Astrocyte (in vitro differentiated cells and primary cell): Measurements from ENCODE around the gene EMC1.
"Not testable (repeated sequence)": the region's sequence is repeated elsewhere in the genome, so short reads cannot be mapped to it uniquely, and the experiment has no call there.

Experiments
- EZH2 ChIP-seq: IDR thresholded peaks from 2 replicates; pipeline ENCODE4 v1.6.1; 2012; ENCODE audit warnings: mild to moderate bottlenecking, low read length, inconsistent platforms; ENCODE audit not compliant: insufficient read depth
- TF ChIP-seq, protein P1 (sequence below): IDR thresholded peaks from 2 replicates; pipeline ENCODE4 v1.5.1; 2011; ENCODE audit warnings: low read depth, mild to moderate bottlenecking, inconsistent platforms, low read length, moderate library complexity; ENCODE audit not compliant: insufficient read depth

DNA sequence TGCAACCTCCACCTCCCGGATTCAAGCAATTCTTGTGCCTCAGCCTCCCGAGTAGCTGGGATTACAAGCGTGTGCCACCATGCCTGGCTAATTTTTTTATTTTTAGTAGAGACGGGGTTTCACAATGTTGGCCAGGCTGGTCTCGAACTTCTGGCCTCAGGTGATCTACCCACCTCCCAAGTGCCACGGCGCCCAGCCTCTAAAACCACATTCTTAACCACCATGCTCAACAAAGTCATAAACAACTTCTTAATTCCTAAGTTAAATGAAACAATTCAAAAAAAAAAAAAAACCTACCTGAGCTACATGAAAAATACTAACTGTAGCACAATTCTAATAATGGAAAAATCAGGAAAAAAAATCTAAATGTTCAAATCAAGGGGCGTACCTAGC lies 71.1 kb downstream of the EMC1 start:
- TF ChIP-seq, protein P1, sequence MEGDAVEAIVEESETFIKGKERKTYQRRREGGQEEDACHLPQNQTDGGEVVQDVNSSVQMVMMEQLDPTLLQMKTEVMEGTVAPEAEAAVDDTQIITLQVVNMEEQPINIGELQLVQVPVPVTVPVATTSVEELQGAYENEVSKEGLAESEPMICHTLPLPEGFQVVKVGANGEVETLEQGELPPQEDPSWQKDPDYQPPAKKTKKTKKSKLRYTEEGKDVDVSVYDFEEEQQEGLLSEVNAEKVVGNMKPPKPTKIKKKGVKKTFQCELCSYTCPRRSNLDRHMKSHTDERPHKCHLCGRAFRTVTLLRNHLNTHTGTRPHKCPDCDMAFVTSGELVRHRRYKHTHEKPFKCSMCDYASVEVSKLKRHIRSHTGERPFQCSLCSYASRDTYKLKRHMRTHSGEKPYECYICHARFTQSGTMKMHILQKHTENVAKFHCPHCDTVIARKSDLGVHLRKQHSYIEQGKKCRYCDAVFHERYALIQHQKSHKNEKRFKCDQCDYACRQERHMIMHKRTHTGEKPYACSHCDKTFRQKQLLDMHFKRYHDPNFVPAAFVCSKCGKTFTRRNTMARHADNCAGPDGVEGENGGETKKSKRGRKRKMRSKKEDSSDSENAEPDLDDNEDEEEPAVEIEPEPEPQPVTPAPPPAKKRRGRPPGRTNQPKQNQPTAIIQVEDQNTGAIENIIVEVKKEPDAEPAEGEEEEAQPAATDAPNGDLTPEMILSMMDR: not testable (repeated sequence)
- TF ChIP-seq EZH2: not testable (repeated sequence)
